Suppressor macrophage (primary cell): ENCODE measurements around the gene DENND4A.
A peak's percentile ranks its signal among the peaks of the same experiment; 100 is the strongest.
"Not testable (repeated sequence)": the region's sequence is repeated elsewhere in the genome, so short reads cannot be mapped to it uniquely, and the experiment has no call there.

Experiments
- DNase-seq, 4 experiments: peaks; one replicate each; pipeline ENCODE4 v3.0.0-alpha.2; 2020 to 2022

DENND4A gene

GRCh38 chr15:65818927-65819562, 27.0 kb upstream of the DENND4A start:
- DNase-seq = peak; percentile 37 to 93 (median 66)

- no peak for DNase-seq
These were observed 24.3 kb upstream of the DENND4A start for GRCh38 chr15:65816441-65816840.

- not testable (repeated sequence) for DNase-seq
These were observed 23.9 kb upstream of the DENND4A start for GRCh38 chr15:65816008-65816407.

- DNase-seq = not testable (repeated sequence)
These were observed 22.2 kb upstream of the DENND4A start for GRCh38 chr15:65814271-65814670.

- peak in 3 of 4 experiments; percentile 50 to 67 (median 55) for DNase-seq
These were observed 20.8 kb upstream of the DENND4A start for GRCh38 chr15:65812916-65813315.

- DNase-seq = no peak
These were observed 20.4 kb upstream of the DENND4A start for GRCh38 chr15:65812467-65812866.

- DNase-seq = no peak
These were observed 19.7 kb upstream of the DENND4A start for GRCh38 chr15:65811835-65812234.

- not testable (repeated sequence) for DNase-seq
These were observed 19.1 kb upstream of the DENND4A start for GRCh38 chr15:65811011-65811733.

- DNase-seq = no peak
These were observed 14.3 kb upstream of the DENND4A start for GRCh38 chr15:65806397-65806796.

- DNase-seq = no peak
These were observed 13.1 kb upstream of the DENND4A start for GRCh38 chr15:65805019-65805745.

- peak; percentile 59 to 88 (median 75) for DNase-seq
These were observed 12.3 kb upstream of the DENND4A start for GRCh38 chr15:65804252-65804931.

- peak in 1 of 4 experiments; percentile 21 for DNase-seq
These were observed 9.2 kb upstream of the DENND4A start for GRCh38 chr15:65801229-65801805.

- DNase-seq = peak in 2 of 4 experiments; percentile 29 to 33
These were observed 4.6 kb upstream of the DENND4A start for GRCh38 chr15:65796610-65797078.

GRCh38 chr15:65795663-65796216, 3.6 kb upstream of the DENND4A start:
- no peak for DNase-seq

GRCh38 chr15:65793818-65794104, 1.7 kb upstream of the DENND4A start:
- DNase-seq = no peak

GRCh38 chr15:65792988-65793817, 1.1 kb upstream of the DENND4A start:
- DNase-seq = no peak

GRCh38 chr15:65791335-65792137, 557 bp downstream of the DENND4A start:
- peak; percentile 42 to 66 (median 48) for DNase-seq

GRCh38 chr15:65790694-65791334, 1.3 kb downstream of the DENND4A start:
- peak; percentile 16 to 42 (median 31) for DNase-seq

- DNase-seq = no peak
These were observed 2.2 kb downstream of the DENND4A start for GRCh38 chr15:65789759-65790425.
